HepG2 (cell line): ENCODE results near the gene ZNF546. TPM values are rescaled to one million over a fixed set of nuclear protein-coding genes. Genes with fewer than 3 reads are reported as not detected.
A peak's percentile ranks its signal among the peaks of the same experiment; 100 is the strongest.

Experiments
- ATAC-seq: fragments of 200-7000 bp; cut with Tn5 transposase; 3 replicates; pipeline ENCODE4 v1.9.1; 2020; ENCODE audit warnings: mild to moderate bottlenecking, moderate library complexity
- BruUV-seq: library from RNA; stranded (reverse); fragments of 400-500 nt; replicated peaks from 2 replicates; lab custom pipeline; 2021; lab: Mats Ljungman, UMichigan
- CTCF ChIA-PET: fragments of 300-600 bp; formaldehyde crosslinking; extraction: SDS; loops from one replicate; lab custom pipeline; 2021; ENCODE audit warnings: low total read pairs, inconsistent platforms, low intra/inter-chr PET ratio; lab: Yijun Ruan, JAX
- POLR2A ChIA-PET: fragments of 350-600 bp; sonication (Branson Sonifier 250); formaldehyde crosslinking; loops from one replicate; lab custom pipeline; 2020; ENCODE audit warnings: antibody characterized with exemption, inconsistent platforms; lab: Yijun Ruan, JAX
- DNase-seq: peaks from one replicate; pipeline ENCODE4 v3.0.0-alpha.2; 2015; ENCODE audit warnings: low spot score
- FAIRE-seq: peaks from 3 replicates; lab custom pipeline; 2011; peaks lifted over from hg19 to GRCh38; lab: Jason Lieb, UNC
- H2AFZ ChIP-seq: one replicate; pipeline ENCODE4 v1.6.1; 2011; ENCODE audit warnings: low read length, inconsistent platforms
- H3K27ac ChIP-seq: fragments of 300-600 bp; 3 replicates; pipeline ENCODE4 v1.8.0; 2011; ENCODE audit warnings: mixed run types, mild to moderate bottlenecking, mixed read lengths, low read length, inconsistent platforms; ENCODE audit not compliant: insufficient read depth; ENCODE audit errors: extremely low read length
- H3K27me3 ChIP-seq, 2 experiments: fragments of 200-600 bp in 1 of 2; 2 replicates in 1 of 2; 3 replicates in 1 of 2; pipeline versions ENCODE4 v1.6.0 to v1.8.0; 2011; ENCODE audit warnings: low read length in 2 of 2, mild to moderate bottlenecking in 2 of 2, moderate library complexity in 2 of 2, inconsistent platforms in 1 of 2; ENCODE audit not compliant: insufficient read depth in 2 of 2, control insufficient read depth in 1 of 2
- H3K36me3 ChIP-seq, 2 experiments: fragments of 200-600 bp in 1 of 2; replicated peaks in 1 of 2; 2 replicates in 1 of 2; 3 replicates in 1 of 2; pipeline versions ENCODE4 v1.5.1 to v1.8.0; 2011; ENCODE audit warnings: low read length in 2 of 2, inconsistent platforms in 1 of 2; ENCODE audit not compliant: insufficient read depth in 2 of 2, control insufficient read depth in 1 of 2
- H3K4me1 ChIP-seq: 2 replicates; pipeline ENCODE4 v1.5.1; 2012; ENCODE audit warnings: low read length, inconsistent platforms; ENCODE audit not compliant: insufficient read depth
- H3K4me2 ChIP-seq: 2 replicates; pipeline ENCODE4 v1.6.0; 2011; ENCODE audit warnings: low read depth, low read length, inconsistent platforms
- H3K4me3 ChIP-seq, 3 experiments: fragments of 200-600 bp in 1 of 3; sonication (generic), shearing (Covaris generic) in 1 of 3; replicated peaks in 1 of 3; 2 replicates each; pipeline ENCODE4 v1.5.1; 2011 to 2016; ENCODE audit warnings: low read length in 3 of 3, inconsistent platforms in 2 of 3, low read depth in 2 of 3, mild to moderate bottlenecking in 2 of 3, control low read depth in 1 of 3, mixed read lengths in 1 of 3; ENCODE audit not compliant: insufficient read depth in 1 of 3
- H3K79me2 ChIP-seq: one replicate; pipeline ENCODE4 v1.6.1; 2011; ENCODE audit warnings: low read length, inconsistent platforms; ENCODE audit not compliant: insufficient read depth
- H3K9ac ChIP-seq: 2 replicates; pipeline ENCODE4 v1.6.0; 2011; ENCODE audit warnings: mild to moderate bottlenecking, low read depth, low read length, inconsistent platforms; ENCODE audit not compliant: insufficient read depth
- H3K9me3 ChIP-seq: 2 replicates; pipeline ENCODE4 v1.5.1; 2012; ENCODE audit warnings: mild to moderate bottlenecking, low read length
- H4K20me1 ChIP-seq: 2 replicates; pipeline ENCODE4 v1.6.0; 2011; ENCODE audit warnings: inconsistent platforms, mild to moderate bottlenecking, low read length, moderate library complexity; ENCODE audit not compliant: insufficient read depth
- ARNT ChIP-seq: fragments of 450-650 bp; IDR thresholded peaks from 2 replicates; pipeline ENCODE4 v1.6.1; 2017
- ATRX ChIP-seq: sonication (generic); formaldehyde crosslinking; IDR thresholded peaks from 2 replicates; pipeline ENCODE4 v1.4.0; 2020; ENCODE audit warnings: missing genetic modification reagents, borderline replicate concordance
- BRCA1 ChIP-seq: sonication (generic); formaldehyde crosslinking; IDR thresholded peaks from 2 replicates; pipeline ENCODE4 v1.4.0; 2020; ENCODE audit warnings: missing genetic modification reagents
- CEBPB ChIP-seq: IDR thresholded peaks from 2 replicates; pipeline ENCODE4 v1.6.1; 2011; ENCODE audit warnings: low read depth, low read length, improper control_type of control experiment, borderline replicate concordance
- CHD4 ChIP-seq: fragments of 200-600 bp; sonication (generic); IDR thresholded peaks from 2 replicates; pipeline ENCODE4 v1.7.0; 2017; ENCODE audit warnings: mild to moderate bottlenecking, low read length, borderline replicate concordance
- DR1 ChIP-seq: sonication (generic); formaldehyde crosslinking; IDR thresholded peaks from 2 replicates; pipeline ENCODE4 v1.8.0; 2021; ENCODE audit warnings: mild to moderate bottlenecking, missing genetic modification reagents, inconsistent platforms
- FOXP1 ChIP-seq, 2 experiments: fragments of 450-650 bp in 1 of 2; IDR thresholded peaks; 2 replicates each; pipeline ENCODE4 v1.6.1; 2017 to 2018; ENCODE audit warnings: antibody characterized with exemption in 1 of 2
- HDAC1 ChIP-seq: sonication (generic); formaldehyde crosslinking; IDR thresholded peaks from 2 replicates; pipeline ENCODE4 v1.5.1; 2020; ENCODE audit warnings: mild to moderate bottlenecking, missing genetic modification reagents
- HES4 ChIP-seq: sonication (generic); formaldehyde crosslinking; IDR thresholded peaks from 2 replicates; pipeline ENCODE4 v1.9.0; 2021; ENCODE audit warnings: mild to moderate bottlenecking, missing genetic modification reagents, borderline replicate concordance
- HIC2 ChIP-seq: sonication (generic); formaldehyde crosslinking; IDR thresholded peaks from 2 replicates; pipeline ENCODE4 v1.9.0; 2022; ENCODE audit warnings: low read depth, missing genetic modification reagents
- HOXD1 ChIP-seq: sonication (generic); formaldehyde crosslinking; IDR thresholded peaks from 2 replicates; pipeline ENCODE4 v1.5.0; 2020; ENCODE audit warnings: missing genetic modification reagents
- MAFG ChIP-seq: sonication (generic); formaldehyde crosslinking; IDR thresholded peaks from 2 replicates; pipeline ENCODE4 v1.5.1; 2020; ENCODE audit warnings: mild to moderate bottlenecking, missing genetic modification reagents
- MTA3 ChIP-seq: sonication (generic); formaldehyde crosslinking; IDR thresholded peaks from 2 replicates; pipeline ENCODE4 v1.4.0; 2020; ENCODE audit warnings: missing genetic modification reagents
- NPAS2 ChIP-seq: sonication (generic); formaldehyde crosslinking; IDR thresholded peaks from 2 replicates; pipeline ENCODE4 v1.8.0; 2022; ENCODE audit warnings: mild to moderate bottlenecking, missing genetic modification reagents, borderline replicate concordance
- PAF1 ChIP-seq: IDR thresholded peaks from 2 replicates; pipeline ENCODE4 v1.6.1; 2016; ENCODE audit warnings: missing genetic modification reagents, missing compliant biosample characterization
- POGK ChIP-seq: sonication (generic); formaldehyde crosslinking; conservative IDR thresholded peaks from 2 replicates; pipeline ENCODE4 v1.8.0; 2022; ENCODE audit warnings: mild to moderate bottlenecking, moderate library complexity, missing genetic modification reagents
- RBM22 ChIP-seq: fragments of 200-400 bp; formaldehyde crosslinking; optimal IDR thresholded peaks from 2 replicates; pipeline ENCODE3; 2017; ENCODE audit warnings: mild to moderate bottlenecking, low read length, moderate library complexity
- ZBTB43 ChIP-seq: sonication (generic); formaldehyde crosslinking; conservative IDR thresholded peaks from 2 replicates; pipeline ENCODE4 v1.4.0; 2020; ENCODE audit warnings: missing genetic modification reagents
- ZKSCAN1 ChIP-seq: fragments of 150-350 bp; IDR thresholded peaks from 2 replicates; pipeline ENCODE4 v1.6.1; 2014; ENCODE audit warnings: low read length
- ZNF160 ChIP-seq: sonication (generic); formaldehyde crosslinking; IDR thresholded peaks from 2 replicates; pipeline ENCODE4 v1.8.0; 2022; ENCODE audit warnings: mild to moderate bottlenecking, inconsistent platforms, missing genetic modification reagents
- ZNF264 ChIP-seq: sonication (generic); formaldehyde crosslinking; IDR thresholded peaks from 2 replicates; pipeline ENCODE4 v1.4.0; 2020; ENCODE audit warnings: missing genetic modification reagents
- WGBS: methylation state at CpG from one replicate; pipeline ENCODE4 v1.1.6; 2017; ENCODE audit warnings: low lambda C conversion rate; 5-methylcytosine and 5-hydroxymethylcytosine counted together
- in situ Hi-C: cut with HindIII; loops from 2 replicates; pipeline ENCODE4 v1.10.0; 2017; ENCODE audit warnings: low pct_unique_long_range_greater_than_20kb; ENCODE audit not compliant: extremely low pct_ligation_motif_present
- intact Hi-C: fragments of 100-400 bp; cut with micrococcal nuclease; formaldehyde crosslinking; loops from one replicate; pipeline ENCODE4 v1.10.0; 2022; ENCODE audit not compliant: unreplicated experiment
- polyA plus RNA-seq, 8 experiments: library from polyadenylated mRNA; depleted of rRNA in 3 of 8; stranded (reverse) in 7 of 8; unstranded in 1 of 8; fragments of >200 nt; fragmentation: Illumina TruSeq in 4 of 8; extraction: Trizol in 4 of 8; gene quantifications; 2 replicates each; pipeline versions ENCODE4 v1.2.1 to v1.2.3, GENCODE V29; 2011 to 2016; ENCODE audit warnings: low read depth in 4 of 8, missing spikeins in 1 of 8, mixed read lengths in 1 of 8; ENCODE audit not compliant: insufficient read depth in 1 of 8
- total RNA-seq, 5 experiments: library from RNA; depleted of rRNA; stranded (reverse); fragments of >200 nt; fragmentation: Illumina TruSeq; extraction: Trizol; gene quantifications; 2 replicates each; pipeline ENCODE4 v1.2.3, GENCODE V29; 2016; ENCODE audit warnings: low read depth in 1 of 5

Gene ZNF546
- total and polyA plus RNA-seq, 2 of the 13 experiments (the other 11 are each of a cell fraction or from before 2014, with no cell fraction given), result 2.2 to 4.1 TPM

GRCh38 chr19:39994361-39994760 is 2.5 kb upstream of the ZNF546 start (continued):
- TF ChIP-seq ZBTB43 (CRISPR knock-in tag) (no peak), MTA3 (CRISPR knock-in tag) (no peak), ATRX (CRISPR knock-in tag) (no peak), PAF1 (no peak), ZKSCAN1 (no peak)

GRCh38 chr19:39995794-39996193 is 1.1 kb upstream of the ZNF546 start:
- in situ Hi-C loops (no loop called here), intact Hi-C loops (loop anchor here (2.0 kb wide), 2 partner anchors 25 to 59 kb away; partner anchors contain the start of gene PSMC4)
- DNase-seq, result no peak
- Histone ChIP-seq H3K9me3 (peaks cover 11% of the 10 kb centered on the region; the same call in 1 of the 2 replicates), H3K4me3 (peak overlapping the region; percentile 79 to 93 (median 81); a peak in 4 of 6 replicates), H2AFZ (no peak overlapping the region), H3K27me3 (no peaks in the 10 kb centered on the region; a peak in 1 of 5 replicates), H3K9ac (peak overlapping the region; percentile 83; the same call in 1 of the 2 replicates), H3K36me3 (no peaks in the 10 kb centered on the region), H4K20me1 (no peaks in the 10 kb centered on the region), H3K27ac (no peak overlapping the region), H3K4me2 (peak overlapping the region; percentile 94), H3K79me2 (peaks cover 10% of the 10 kb centered on the region), H3K4me1 (peaks cover 23% of the 10 kb centered on the region)
- ATAC-seq, result no peak
- ChIA-PET POLR2A (interaction anchor here (2.7 kb wide), 1 partner anchor 25 kb away, joined by 24 read pairs; the partner anchor contains the start of gene PSMC4), CTCF (no interaction called here)
- no TSS peak for BruUV-seq
- WGBS, result 63% methylated on average over 1 of the region's 1 CpG
- no peak for FAIRE-seq
- no peak for TF ChIP-seq CHD4
- TF ChIP-seq ARNT, result no peak
- no peak for TF ChIP-seq FOXP1 (IDR thresholded peaks at IDR 0.05)
- TF ChIP-seq FOXP1 (CRISPR knock-in tag; IDR thresholded peaks at IDR 0.05), result no peak
- TF ChIP-seq HIC2, result no peak
- TF ChIP-seq BRCA1 (CRISPR knock-in tag), result no peak
- TF ChIP-seq HOXD1 (CRISPR knock-in tag), result no peak
- TF ChIP-seq NPAS2 (CRISPR knock-in tag), result no peak
- no peak for TF ChIP-seq RBM22
- TF ChIP-seq MAFG (CRISPR knock-in tag), result no peak
- no peak for TF ChIP-seq POGK (CRISPR knock-in tag)
- no peak for TF ChIP-seq ZNF160 (CRISPR knock-in tag)
- TF ChIP-seq CEBPB, result no peak
- TF ChIP-seq HES4 (CRISPR knock-in tag), result no peak
- no peak for TF ChIP-seq HDAC1 (CRISPR knock-in tag)
- no peak for TF ChIP-seq ZNF264
- TF ChIP-seq DR1, result no peak
